ENCODE measurements around the gene MAB21L3.

- TF ChIP-seq POLR2AphosphoS5 (IDR thresholded peaks at IDR 0.05; ENCODE audit: low read depth, low read length) (no peak), TAF1 (IDR thresholded peaks at IDR 0.05; ENCODE audit: low read depth, low read length) (no peak), POU2F2 (IDR thresholded peaks at IDR 0.05; ENCODE audit: low read depth, low read length) (no peak)
These were observed 53.6 kb downstream of the MAB21L3 start for GRCh38 chr1:116164604-116165368.
